ENCODE results near the gene DLX4.

DLX4 gene

DNA sequence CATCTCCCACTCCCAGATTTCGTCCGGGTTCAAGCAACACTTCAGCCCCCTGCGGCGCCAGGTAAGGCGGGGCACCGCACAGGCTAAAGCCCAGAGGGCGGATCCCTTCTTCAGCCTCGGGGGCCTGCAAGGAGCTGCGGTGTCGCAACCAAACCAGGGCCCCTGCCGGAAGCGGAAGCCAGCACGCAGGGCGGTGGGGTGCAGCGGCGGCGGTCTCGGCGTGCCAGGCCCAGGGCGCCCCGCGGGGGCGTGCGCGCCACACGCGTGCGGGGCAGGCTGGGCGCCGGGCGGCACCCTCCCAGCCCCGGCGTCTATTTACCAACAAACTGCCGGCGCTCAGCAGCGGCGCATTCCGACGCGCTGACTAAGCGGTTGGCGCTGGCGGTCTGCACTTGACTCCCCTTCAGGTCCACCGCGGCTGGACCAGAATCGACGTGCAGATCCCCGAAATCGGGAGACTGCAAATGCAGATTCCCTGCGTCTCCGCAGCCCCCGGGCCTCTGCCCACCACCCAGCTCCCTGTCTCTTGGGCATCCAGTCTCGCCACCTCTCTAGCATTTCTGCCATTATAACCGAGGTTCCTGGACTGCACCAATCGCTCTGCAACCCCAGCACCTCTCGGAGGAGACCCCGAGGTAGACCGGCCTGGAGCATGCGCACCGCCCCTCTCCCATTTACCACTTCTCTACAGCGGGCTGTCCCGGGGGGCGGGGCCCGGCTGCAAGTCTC lies 421 bp upstream of the DLX4 start:
- H3K27ac ChIP-seq, result no peak overlapping the region

DNA sequence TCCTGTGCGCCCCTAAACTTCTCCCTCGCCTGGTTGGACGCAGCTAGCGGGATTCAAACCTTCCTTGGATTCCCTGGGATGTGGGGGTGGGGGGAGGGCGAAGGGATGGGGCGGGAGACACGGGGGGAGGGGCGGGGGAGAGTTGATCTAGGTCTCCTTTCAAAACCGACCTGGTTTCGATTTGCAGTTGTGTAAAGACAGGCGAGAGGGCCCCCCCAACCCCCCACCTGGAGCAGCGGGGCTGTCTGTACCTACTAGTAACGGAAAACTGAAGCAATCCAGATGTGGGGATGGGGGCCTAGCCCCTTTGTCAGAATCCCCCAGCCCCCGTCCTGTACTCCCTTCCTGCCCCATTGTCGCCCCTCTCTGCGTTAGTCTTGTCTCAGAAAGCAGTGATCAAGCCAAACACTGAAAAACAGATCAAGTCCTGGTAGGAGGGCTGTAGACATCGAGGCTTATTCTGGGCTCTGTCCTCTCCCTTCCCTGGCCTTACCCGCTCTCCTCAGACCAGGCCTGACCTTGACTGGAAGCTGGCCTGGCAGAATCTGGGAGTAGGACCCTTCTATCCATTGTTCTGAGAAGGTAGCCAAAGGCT lies 902 bp downstream of the DLX4 start:
- TF ChIP-seq, protein P1, sequence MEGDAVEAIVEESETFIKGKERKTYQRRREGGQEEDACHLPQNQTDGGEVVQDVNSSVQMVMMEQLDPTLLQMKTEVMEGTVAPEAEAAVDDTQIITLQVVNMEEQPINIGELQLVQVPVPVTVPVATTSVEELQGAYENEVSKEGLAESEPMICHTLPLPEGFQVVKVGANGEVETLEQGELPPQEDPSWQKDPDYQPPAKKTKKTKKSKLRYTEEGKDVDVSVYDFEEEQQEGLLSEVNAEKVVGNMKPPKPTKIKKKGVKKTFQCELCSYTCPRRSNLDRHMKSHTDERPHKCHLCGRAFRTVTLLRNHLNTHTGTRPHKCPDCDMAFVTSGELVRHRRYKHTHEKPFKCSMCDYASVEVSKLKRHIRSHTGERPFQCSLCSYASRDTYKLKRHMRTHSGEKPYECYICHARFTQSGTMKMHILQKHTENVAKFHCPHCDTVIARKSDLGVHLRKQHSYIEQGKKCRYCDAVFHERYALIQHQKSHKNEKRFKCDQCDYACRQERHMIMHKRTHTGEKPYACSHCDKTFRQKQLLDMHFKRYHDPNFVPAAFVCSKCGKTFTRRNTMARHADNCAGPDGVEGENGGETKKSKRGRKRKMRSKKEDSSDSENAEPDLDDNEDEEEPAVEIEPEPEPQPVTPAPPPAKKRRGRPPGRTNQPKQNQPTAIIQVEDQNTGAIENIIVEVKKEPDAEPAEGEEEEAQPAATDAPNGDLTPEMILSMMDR (IDR thresholded peaks at IDR 0.05), result no peak
- no peak for TF ChIP-seq ZFX (IDR thresholded peaks at IDR 0.05; ENCODE audit: borderline replicate concordance)
- H3K27ac ChIP-seq, result no peak overlapping the region

More for the DNA sequence above, 421 bp upstream of the DLX4 start:
- no peak for TF ChIP-seq ZFX (IDR thresholded peaks at IDR 0.05; ENCODE audit: borderline replicate concordance)
- TF ChIP-seq, protein P1 (IDR thresholded peaks at IDR 0.05), result no peak

DNA sequence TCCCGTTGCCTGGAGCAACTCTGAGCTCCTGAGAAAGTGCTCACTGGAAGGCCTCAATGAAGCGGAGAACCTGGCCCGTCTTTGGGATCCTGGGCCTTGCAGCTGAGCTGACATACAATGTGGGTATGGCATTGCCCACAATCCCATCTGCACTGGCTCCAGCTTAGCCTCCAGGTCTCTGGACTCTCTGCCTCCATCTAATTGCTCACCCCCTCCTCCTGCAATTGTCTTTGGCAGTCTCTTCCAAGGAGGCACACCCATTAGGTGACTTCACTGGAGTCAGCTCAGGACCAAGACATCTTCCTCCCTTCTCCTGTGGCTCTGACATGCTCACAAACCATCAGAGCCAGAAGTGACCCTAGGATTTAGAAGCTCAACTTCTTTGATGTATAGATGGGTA lies 1.5 kb downstream of the DLX4 start:
- TF ChIP-seq, protein P1 (IDR thresholded peaks at IDR 0.05), result no peak
- no peak overlapping the region for H3K27ac ChIP-seq

DNA sequence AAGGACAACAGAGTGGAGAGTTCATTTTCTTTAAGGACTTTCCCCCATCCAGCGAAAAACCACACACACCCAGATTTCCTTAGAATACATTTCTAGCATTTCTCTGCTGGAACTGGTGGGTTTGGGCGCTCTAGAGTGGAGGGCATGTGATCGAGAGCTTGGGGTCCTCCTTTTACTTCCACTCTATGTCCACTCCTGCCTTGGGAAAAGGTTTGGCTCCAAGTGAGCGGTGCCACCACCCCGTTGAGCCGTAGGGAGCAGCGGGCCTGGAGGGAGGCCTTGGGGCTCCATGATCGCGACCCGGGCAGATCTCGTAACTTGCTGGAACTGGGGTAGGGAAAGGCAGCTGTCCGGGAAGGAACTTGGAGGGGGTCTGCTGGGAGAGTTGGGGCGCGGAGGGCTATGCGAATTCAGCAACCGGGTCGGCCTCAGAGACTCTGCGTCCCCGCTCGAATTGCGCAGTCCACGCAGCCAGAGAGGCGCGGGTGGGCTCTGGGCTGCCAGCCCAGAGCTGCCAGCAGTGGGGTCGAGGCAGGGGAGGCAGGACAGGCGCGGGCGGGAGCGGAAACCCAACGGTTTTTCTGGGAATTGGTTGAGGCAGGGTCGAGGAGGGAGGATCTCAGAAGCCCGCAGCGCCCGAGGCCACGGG lies 2.3 kb downstream of the DLX4 start:
- TF ChIP-seq ZFX (IDR thresholded peaks at IDR 0.05; ENCODE audit: borderline replicate concordance), result no peak
- TF ChIP-seq, protein P1 (IDR thresholded peaks at IDR 0.05), result no peak
- H3K27ac ChIP-seq, result no peak overlapping the region

DNA sequence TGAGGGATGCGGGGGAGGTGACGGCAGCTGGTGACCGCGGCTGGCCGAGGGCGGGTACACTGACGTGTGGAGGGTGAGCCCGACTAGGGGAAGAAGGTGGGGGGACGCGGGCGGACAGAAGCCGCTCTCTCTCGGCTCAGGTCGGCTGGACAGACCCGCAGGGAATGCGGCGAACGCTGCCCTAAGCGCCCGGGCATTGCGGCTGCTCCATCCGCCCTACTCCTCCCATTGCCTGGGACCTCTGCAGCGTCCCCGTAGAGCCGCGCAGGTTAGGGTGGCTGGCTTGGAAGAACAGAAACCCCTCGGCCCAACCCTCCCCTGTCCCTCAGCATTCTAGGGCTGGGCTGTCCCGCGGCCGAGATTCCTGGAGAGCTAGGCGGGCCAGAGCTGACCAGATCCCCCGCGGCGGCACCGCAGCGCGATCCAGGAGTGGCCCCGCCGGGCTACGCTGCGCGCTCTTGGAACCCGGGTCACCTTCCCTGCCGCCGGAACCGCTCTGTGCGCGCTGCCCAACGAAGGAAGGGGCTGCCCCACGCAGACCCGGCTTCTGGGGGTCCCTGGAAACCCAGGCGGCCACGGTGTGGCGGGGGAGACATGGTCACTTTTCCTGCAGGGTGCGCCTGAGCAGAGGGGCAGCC lies 3.0 kb downstream of the DLX4 start:
- H3K27ac ChIP-seq, result no peak overlapping the region
- no peak for TF ChIP-seq ZFX (IDR thresholded peaks at IDR 0.05; ENCODE audit: borderline replicate concordance)
- TF ChIP-seq, protein P1 (IDR thresholded peaks at IDR 0.05), result no peak

DNA sequence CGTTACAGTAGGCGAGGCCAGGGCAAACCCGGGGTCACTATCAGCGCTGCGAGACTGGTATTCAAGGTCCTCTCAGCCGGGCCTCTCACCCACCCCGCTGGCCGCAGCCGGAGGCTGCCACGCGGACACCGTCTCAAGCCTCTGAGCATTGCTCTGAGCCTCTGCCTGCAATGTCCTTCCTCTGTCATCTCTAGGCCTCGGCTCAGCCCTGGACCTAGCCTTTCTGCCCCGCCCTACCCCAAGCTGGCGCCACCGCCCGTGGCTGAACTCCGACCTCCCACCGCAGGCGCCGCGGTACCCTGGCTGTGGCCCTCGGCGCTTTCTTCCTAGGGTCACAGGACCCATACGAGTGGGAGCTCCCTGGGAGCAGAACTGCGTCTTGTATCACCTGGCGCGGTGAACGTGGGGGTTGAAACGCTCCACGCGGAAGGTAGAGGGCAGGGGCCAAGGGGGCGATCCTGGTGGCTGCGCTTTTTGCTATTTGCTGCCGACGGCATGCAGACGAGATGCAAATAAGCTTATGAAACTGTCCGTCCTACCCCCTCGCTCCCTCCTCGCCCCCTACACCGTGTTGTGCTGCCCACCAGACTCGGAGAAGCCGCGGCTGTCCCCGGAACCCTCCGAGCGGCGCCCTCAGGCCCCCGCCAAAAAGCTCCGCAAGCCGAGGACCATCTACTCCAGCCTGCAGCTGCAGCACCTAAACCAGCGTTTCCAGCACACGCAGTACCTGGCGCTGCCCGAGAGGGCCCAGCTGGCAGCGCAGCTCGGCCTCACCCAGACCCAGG lies 3.7 kb downstream of the DLX4 start:
- TF ChIP-seq, protein P1 (IDR thresholded peaks at IDR 0.05), result no peak
- no peak for TF ChIP-seq ZFX (IDR thresholded peaks at IDR 0.05; ENCODE audit: borderline replicate concordance)

More for the DNA sequence above, 3.7 kb downstream of the DLX4 start:
- no peak overlapping the region for H3K27ac ChIP-seq
